ENCODE measurements around the gene ZSCAN22.

The ZSCAN22 gene

GRCh38 chr19:58351990-58352755 lies 25.4 kb downstream of the ZSCAN22 start:
- Histone ChIP-seq H3K27me3 (no peaks in the 10 kb centered on the region), H3K4me1 (no peaks in the 10 kb centered on the region), H3K9me3 (no peaks in the 10 kb centered on the region), H3K4me3 (ENCODE audit: low read depth, low read length) (no peak overlapping the region), H3K36me3 (peaks cover 2% of the 10 kb centered on the region; the same call in 1 of the 2 replicates)
- DNase-seq, result no peak
- TF ChIP-seq CTCF (IDR thresholded peaks at IDR 0.05; ENCODE audit: low read depth, low read length), result no peak

GRCh38 chr19:58352760-58353671 lies 26.2 kb downstream of the ZSCAN22 start, which contains the start of gene A1BG:
A1BG (minus strand) TSS chr19:58353492; CDS start chr19:58353437, 55 bp downstream.
- no peaks in the 10 kb centered on the region for H3K4me1 ChIP-seq
- H3K27me3 ChIP-seq, result no peaks in the 10 kb centered on the region
- no peak for DNase-seq
- no peak for TF ChIP-seq CTCF (IDR thresholded peaks at IDR 0.05; ENCODE audit: low read depth, low read length)
- H3K4me3 ChIP-seq (ENCODE audit: low read depth, low read length), result no peak within 1 kb of the TSS
- H3K36me3 ChIP-seq, result peaks cover 2% of the 10 kb centered on the region; the same call in 1 of the 2 replicates
- no peaks in the 10 kb centered on the region for H3K9me3 ChIP-seq

- no peaks in the 10 kb centered on the region for H3K4me1 ChIP-seq
- H3K36me3 ChIP-seq, result peaks cover 2% of the 10 kb centered on the region; the same call in 1 of the 2 replicates
- no peak for TF ChIP-seq CTCF (IDR thresholded peaks at IDR 0.05; ENCODE audit: low read depth, low read length)
- no peak overlapping the region for H3K4me3 ChIP-seq (ENCODE audit: low read depth, low read length)
- no peaks in the 10 kb centered on the region for H3K27me3 ChIP-seq
- no peaks in the 10 kb centered on the region for H3K9me3 ChIP-seq
- DNase-seq, result no peak
These were observed 27.1 kb downstream of the ZSCAN22 start for GRCh38 chr19:58353717-58354477.

GRCh38 chr19:58354478-58355030 lies 27.8 kb downstream of the ZSCAN22 start:
- Histone ChIP-seq H3K4me1 (no peaks in the 10 kb centered on the region), H3K36me3 (peaks cover 2% of the 10 kb centered on the region; the same call in 1 of the 2 replicates), H3K9me3 (no peaks in the 10 kb centered on the region), H3K4me3 (ENCODE audit: low read depth, low read length) (no peak overlapping the region), H3K27me3 (no peaks in the 10 kb centered on the region)
- DNase-seq, result no peak
- TF ChIP-seq CTCF (IDR thresholded peaks at IDR 0.05; ENCODE audit: low read depth, low read length), result no peak

GRCh38 chr19:58355215-58355796 lies 28.5 kb downstream of the ZSCAN22 start:
- no peaks in the 10 kb centered on the region for H3K4me1 ChIP-seq
- no peaks in the 10 kb centered on the region for H3K27me3 ChIP-seq
- H3K9me3 ChIP-seq, result no peaks in the 10 kb centered on the region
- no peak for TF ChIP-seq CTCF (IDR thresholded peaks at IDR 0.05; ENCODE audit: low read depth, low read length)
- no peak overlapping the region for H3K4me3 ChIP-seq (ENCODE audit: low read depth, low read length)
- DNase-seq, result no peak
- peaks cover 2% of the 10 kb centered on the region; the same call in 1 of the 2 replicates for H3K36me3 ChIP-seq

Data from BE2C (cell line).